Stimulated activated CD4-positive, alpha-beta T cell treated with anti-CD3 and anti-CD28 coated beads, Interleukin-12 subunit alpha, Interleukin-12 subunit beta, amount 100 ng/mL, for 48 hours (primary cell): Measurements from ENCODE around the gene PIGZ.

Experiments used
- DNase-seq, 3 donors: peaks; one replicate each; pipeline ENCODE4 v3.0.0-alpha.2; 2020; ENCODE audit warnings: low read depth in 2 of 3, low spot score in 1 of 3

The PIGZ gene

DNA sequence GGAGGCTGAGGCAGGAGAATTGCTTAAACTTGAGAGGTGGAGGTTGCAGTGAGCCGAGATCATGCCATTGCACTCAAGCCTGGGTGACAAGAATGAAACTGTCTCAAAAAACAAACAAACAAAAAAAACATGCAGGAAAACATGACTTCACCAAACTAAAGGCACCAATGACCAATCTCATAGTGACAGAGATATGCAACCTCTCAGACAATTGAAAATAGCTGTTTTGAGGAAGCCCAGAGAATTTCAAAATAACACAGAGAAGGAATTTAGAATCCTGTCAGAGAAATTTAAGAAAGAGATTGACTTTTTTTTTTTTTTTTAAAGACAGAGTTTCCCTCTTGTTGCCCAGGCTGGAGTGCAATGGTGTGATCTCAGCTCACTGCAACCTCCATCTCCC, 52.4 kb downstream of the PIGZ start:
- no peak for DNase-seq

DNA sequence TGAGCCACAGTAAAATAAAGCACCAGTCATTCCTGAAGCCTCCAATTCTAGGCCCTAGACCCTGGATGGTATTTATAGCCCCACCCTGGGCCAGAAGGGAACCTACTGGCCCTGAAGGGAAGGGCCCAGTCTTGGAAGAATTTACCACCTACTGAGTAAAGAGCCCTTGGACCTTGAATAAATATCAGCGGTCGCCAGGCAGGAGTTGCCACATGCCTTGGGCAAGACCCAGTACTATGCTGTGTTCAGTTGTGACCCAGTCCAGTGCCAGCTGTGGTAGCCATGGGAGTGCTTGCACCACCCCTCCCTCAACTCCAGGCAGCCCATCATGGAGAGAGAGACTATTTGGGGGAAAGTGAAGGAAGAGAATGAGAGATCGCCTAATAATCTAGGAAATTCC, 53.3 kb downstream of the PIGZ start:
- no peak for DNase-seq

DNA sequence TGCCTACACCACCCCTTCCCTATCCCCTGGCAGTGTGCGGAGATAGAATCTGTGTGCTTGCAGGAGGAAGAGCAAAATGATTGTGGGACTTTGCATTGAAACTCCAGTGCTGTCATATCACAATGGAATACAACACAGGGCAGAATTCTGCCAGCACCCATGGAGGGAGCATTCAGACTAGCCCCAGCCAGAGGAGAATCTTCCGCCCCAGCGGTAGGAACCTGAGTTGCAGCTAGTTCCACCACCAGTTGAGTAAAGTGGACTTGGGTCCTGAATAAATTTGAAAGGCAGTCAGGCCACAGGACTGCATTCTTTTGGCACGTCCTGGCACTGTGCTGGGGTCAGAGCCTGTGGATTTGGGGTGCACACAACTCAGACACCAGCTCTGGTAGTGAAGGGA, 53.8 kb downstream of the PIGZ start:
- no peak for DNase-seq

DNA sequence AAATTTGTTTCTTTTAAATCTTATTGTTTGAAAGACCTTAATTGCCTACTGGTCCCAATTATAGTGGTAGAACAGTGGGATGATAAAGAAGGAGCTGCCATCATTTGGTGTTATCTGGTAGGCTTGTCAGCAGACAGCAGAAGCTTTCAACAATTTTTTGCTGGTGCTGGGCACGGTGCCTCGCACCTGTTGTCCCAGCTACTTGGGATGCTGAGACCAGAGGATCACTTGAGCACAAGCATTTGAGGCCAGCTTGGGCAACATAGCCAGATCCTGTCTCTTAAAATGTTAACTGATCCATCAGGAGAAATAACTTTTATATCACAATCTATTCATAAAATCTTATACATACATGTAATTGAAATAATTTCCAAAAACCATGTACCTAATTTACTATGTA, 64.9 kb downstream of the PIGZ start:
- no peak for DNase-seq

DNA sequence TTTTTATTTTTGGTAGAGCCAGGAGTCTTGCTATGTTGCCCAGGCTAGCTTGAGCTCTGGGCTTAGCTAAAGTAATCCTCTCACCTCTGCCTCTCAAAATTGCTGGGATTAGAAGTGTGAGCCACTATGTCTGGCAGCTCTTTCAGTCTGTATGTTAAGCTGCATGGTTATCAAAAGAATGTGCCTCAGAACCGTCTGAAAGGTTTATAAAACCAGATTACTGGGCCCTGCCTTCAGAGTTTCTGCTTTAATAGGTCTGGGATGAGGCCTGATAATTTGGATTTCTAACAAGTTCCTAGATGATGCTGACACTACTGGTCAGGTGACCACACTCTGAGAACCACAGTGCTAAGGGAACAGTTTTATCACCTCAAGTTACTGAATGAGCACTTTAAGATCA, 66.3 kb downstream of the PIGZ start:
- no peak for DNase-seq

DNA sequence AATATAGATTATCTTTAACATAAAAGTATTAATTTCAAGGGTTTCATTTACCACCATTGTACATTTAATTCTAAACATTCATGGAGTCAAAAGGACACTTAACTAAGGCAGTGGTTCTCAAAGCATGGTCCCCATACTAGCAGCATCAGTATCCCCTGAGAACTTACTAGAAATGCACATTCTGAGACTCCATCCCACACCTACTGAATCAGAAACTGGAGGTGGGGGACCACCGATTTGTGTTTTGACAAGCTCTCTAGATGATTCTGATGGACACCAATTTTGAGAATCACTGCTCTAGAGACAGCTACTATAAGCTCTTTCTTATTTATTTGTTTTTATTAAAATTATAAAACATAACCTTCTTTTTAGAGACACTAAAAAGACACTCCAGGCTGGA, 66.9 kb downstream of the PIGZ start:
- no peak for DNase-seq
